Caco-2 (cell line): ENCODE results near the gene PODXL2. TPM values are rescaled to one million over a fixed set of nuclear protein-coding genes. Genes with fewer than 3 reads are reported as not detected.

Source experiments
- BruUV-seq: library from RNA; stranded (reverse); fragments of 400-500 nt; replicated peaks from 2 replicates; lab custom pipeline; 2021; lab: Mats Ljungman, UMichigan
- CTCF ChIA-PET: fragments of 300-600 bp; sonication (Branson Sonifier 250); formaldehyde crosslinking; loops from one replicate; lab custom pipeline; 2022; ENCODE audit warnings: antibody characterized with exemption; lab: Charles Lee
- POLR2A ChIA-PET: fragments of 300-600 bp; sonication (Branson Sonifier 250); formaldehyde crosslinking; loops from one replicate; lab custom pipeline; 2022; ENCODE audit warnings: antibody characterized with exemption; lab: Charles Lee
- DNase-seq, 2 experiments: peaks; one replicate each; pipeline versions ENCODE4 v3.0.0 to v3.0.0-alpha.2; 2020 to 2022
- H3K27me3 ChIP-seq: replicated peaks from 2 replicates; pipeline ENCODE4 v1.6.0; 2011; ENCODE audit warnings: low read length; ENCODE audit not compliant: control insufficient read depth, insufficient read depth
- H3K36me3 ChIP-seq: 2 replicates; pipeline ENCODE4 v1.5.1; 2011; ENCODE audit warnings: low read length; ENCODE audit not compliant: control insufficient read depth, insufficient read depth
- H3K4me1 ChIP-seq: fragments of 250-450 bp; sonication (Bioruptor Pico); 2 replicates; pipeline ENCODE4 v1.5.1; 2020; ENCODE audit warnings: mild to moderate bottlenecking
- H3K4me3 ChIP-seq: 2 replicates; pipeline ENCODE4 v1.5.1; 2011; ENCODE audit warnings: low read depth, mild to moderate bottlenecking, control low read depth, low read length
- H3K9me3 ChIP-seq: fragments of 250-450 bp; sonication (Bioruptor Pico); 2 replicates; pipeline ENCODE4 v1.5.1; 2020; ENCODE audit warnings: mild to moderate bottlenecking, moderate library complexity
- H3K27ac Mint-ChIP-seq: one replicate; pipeline ENCODE4 v1.8.0; 2022; ENCODE audit warnings: mixed read lengths; ENCODE audit not compliant: unreplicated experiment
- H3K27me3 Mint-ChIP-seq: one replicate; pipeline ENCODE4 v1.8.0; 2022; ENCODE audit warnings: mixed read lengths; ENCODE audit not compliant: insufficient read depth, unreplicated experiment
- H3K36me3 Mint-ChIP-seq: one replicate; pipeline ENCODE4 v1.8.0; 2022; ENCODE audit warnings: mild to moderate bottlenecking, mixed read lengths; ENCODE audit not compliant: insufficient read depth, unreplicated experiment
- H3K4me1 Mint-ChIP-seq: one replicate; pipeline ENCODE4 v1.8.0; 2022; ENCODE audit warnings: low read depth, mixed read lengths; ENCODE audit not compliant: unreplicated experiment
- H3K4me3 Mint-ChIP-seq: one replicate; pipeline ENCODE4 v1.8.0; 2022; ENCODE audit warnings: mild to moderate bottlenecking, moderate library complexity, mixed read lengths; ENCODE audit not compliant: unreplicated experiment
- H3K9me3 Mint-ChIP-seq: one replicate; pipeline ENCODE4 v1.8.0; 2022; ENCODE audit warnings: mixed read lengths; ENCODE audit not compliant: unreplicated experiment
- intact Hi-C: fragments of 100-400 bp; cut with micrococcal nuclease; formaldehyde crosslinking; loops from one replicate; pipeline ENCODE4 v1.10.0; 2022; ENCODE audit not compliant: unreplicated experiment
- total RNA-seq: library from RNA; stranded (reverse); gene quantifications from 2 replicates; pipeline ENCODE4 v1.2.3, GENCODE V29; 2022
- TF ChIP-seq, protein P1 (sequence below), 2 experiments: fragments of 200-600 bp in 1 of 2; IDR thresholded peaks; 1 replicate in 1 of 2; 2 replicates in 1 of 2; pipeline versions ENCODE4 v1.5.1 to v1.8.0; 2011 to 2022; ENCODE audit warnings: antibody characterized with exemption in 1 of 2, control low read depth in 1 of 2, inconsistent platforms in 1 of 2, low read depth in 1 of 2, low read length in 1 of 2, mild to moderate bottlenecking in 1 of 2, moderate library complexity in 1 of 2; ENCODE audit not compliant: insufficient read depth in 1 of 2, severe bottlenecking in 1 of 2, unreplicated experiment in 1 of 2

The PODXL2 gene
- total RNA-seq, 1 experiment from 2014 or later, result 39.1 TPM

DNA sequence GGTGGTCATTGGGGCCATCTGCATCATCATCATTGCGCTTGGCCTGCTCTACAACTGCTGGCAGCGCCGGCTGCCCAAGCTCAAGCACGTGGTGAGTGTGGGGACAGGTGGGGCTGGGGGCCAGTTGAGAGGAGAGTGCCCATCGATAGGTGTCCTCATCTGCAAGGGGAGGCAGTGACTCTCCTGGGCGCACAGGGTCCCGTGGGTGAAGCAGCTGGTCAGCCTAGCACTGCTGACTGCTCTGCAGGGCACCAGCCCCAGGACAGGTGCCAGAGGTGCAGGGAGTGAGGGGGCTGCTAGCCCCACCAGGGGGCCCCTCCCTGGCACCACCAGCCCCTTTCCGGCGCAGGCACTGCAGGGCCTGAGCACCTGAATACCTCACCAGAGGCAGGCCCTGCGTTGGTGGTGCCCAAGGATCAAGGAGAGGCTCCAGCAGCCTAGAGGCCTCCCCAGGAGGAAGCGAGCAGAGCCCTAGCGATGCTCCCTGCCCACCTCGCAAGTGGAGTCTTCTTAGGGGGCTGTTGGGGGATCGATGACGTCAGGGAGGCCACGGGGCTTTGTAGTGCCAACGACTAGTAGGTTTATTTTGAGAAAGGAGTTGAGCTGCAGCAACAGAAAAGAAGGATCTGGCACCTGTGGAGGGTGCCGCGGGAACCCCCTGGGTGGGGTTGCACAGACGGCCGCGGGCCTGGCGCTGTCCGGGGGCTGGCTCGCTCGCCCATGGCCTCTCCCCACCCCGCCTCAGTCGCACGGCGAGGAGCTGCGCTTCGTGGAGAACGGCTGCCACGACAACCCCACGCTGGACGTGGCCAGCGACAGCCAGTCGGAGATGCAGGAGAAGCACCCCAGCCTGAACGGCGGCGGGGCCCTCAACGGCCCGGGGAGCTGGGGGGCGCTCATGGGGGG is 42.8 kb downstream of the PODXL2 start:
- CTCF ChIA-PET, result interaction anchor here (0.6 kb wide), 1 partner anchor 124 kb away, joined by 3 read pairs; no protein-coding TSS in a partner anchor

DNA sequence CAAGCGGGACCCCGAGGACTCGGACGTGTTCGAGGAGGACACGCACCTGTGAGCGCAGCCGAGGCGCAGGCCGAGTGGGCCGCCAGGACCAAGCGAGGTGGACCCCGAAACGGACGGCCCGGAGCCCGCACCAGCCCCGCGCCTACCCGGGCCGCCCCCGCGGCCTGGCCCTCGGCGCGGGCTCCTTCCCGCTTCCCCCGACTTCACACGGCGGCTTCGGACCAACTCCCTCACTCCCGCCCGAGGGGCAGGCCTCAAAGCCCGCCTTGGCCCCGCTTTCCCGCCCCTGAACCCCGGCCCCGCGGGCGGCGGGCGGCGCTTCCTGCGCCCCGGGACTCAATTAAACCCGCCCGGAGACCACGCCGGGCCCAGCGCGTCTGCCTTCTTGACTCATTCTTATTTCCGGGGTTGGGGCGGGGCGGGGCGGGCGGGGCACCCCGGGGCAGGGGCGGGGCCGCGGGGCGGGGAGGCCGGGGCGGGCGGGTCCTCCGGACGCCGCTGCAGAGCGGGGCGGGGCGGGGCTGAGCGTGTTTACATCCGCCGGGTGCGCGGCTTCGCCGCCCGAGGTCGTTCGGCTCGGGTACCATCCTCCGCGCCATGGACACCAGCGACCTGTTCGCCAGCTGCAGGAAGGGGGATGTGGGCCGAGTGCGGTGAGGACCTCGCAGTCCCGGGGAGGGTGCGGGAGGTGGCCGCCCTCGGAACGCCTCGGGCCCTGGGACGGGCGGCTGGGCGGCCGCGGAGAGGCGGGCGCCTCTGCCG is 43.6 kb downstream of the PODXL2 start, which contains the start of gene ABTB1:
Gene ABTB1 (plus strand): TSS at position 524 of the 762 bp plus-strand sequence. CDS start 74 bp downstream, at position 598.
- peaks cover 8% of the 10 kb centered on the region for H3K4me1 Mint-ChIP-seq
- DNase-seq, result peak; percentile 82 to 86
- ChIA-PET POLR2A (no interaction called here), CTCF (interaction anchor here (0.6 kb wide), 1 partner anchor 124 kb away, joined by 3 read pairs; no protein-coding TSS in a partner anchor)
- H3K9me3 ChIP-seq, result no peaks in the 10 kb centered on the region
- TSS peak; percentile 73 for BruUV-seq
- intact Hi-C loops, result loop anchor here (10.0 kb wide), 1 partner anchor 78 kb away; the partner anchor contains the start of genes MCM2 and TPRA1
- no peaks in the 10 kb centered on the region for H3K9me3 Mint-ChIP-seq
- no peaks in the 10 kb centered on the region for H3K27me3 Mint-ChIP-seq
- peak within 1 kb of the TSS; percentile 90 for H3K27ac Mint-ChIP-seq
- H3K4me3 Mint-ChIP-seq, result peak within 1 kb of the TSS; percentile 77
- peaks cover 7% of the 10 kb centered on the region; the same call in 1 of the 2 replicates for H3K4me1 ChIP-seq
- no peaks in the 10 kb centered on the region for H3K36me3 ChIP-seq
- no peaks in the 10 kb centered on the region for H3K27me3 ChIP-seq
- TF ChIP-seq, protein P1, sequence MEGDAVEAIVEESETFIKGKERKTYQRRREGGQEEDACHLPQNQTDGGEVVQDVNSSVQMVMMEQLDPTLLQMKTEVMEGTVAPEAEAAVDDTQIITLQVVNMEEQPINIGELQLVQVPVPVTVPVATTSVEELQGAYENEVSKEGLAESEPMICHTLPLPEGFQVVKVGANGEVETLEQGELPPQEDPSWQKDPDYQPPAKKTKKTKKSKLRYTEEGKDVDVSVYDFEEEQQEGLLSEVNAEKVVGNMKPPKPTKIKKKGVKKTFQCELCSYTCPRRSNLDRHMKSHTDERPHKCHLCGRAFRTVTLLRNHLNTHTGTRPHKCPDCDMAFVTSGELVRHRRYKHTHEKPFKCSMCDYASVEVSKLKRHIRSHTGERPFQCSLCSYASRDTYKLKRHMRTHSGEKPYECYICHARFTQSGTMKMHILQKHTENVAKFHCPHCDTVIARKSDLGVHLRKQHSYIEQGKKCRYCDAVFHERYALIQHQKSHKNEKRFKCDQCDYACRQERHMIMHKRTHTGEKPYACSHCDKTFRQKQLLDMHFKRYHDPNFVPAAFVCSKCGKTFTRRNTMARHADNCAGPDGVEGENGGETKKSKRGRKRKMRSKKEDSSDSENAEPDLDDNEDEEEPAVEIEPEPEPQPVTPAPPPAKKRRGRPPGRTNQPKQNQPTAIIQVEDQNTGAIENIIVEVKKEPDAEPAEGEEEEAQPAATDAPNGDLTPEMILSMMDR (IDR thresholded peaks at IDR 0.05; ENCODE audit: insufficient read depth in 1 of 2, low read depth in 1 of 2, low read length in 1 of 2, severe bottlenecking in 1 of 2, unreplicated experiment in 1 of 2), result no peak
- H3K4me3 ChIP-seq, result peak within 1 kb of the TSS; percentile 85
- H3K36me3 Mint-ChIP-seq, result peaks cover 21% of the 10 kb centered on the region

More for the DNA sequence above, 42.8 kb downstream of the PODXL2 start:
- Mint-ChIP-seq H3K27me3 (no peaks in the 10 kb centered on the region), H3K4me1 (peaks cover 8% of the 10 kb centered on the region), H3K9me3 (no peaks in the 10 kb centered on the region), H3K36me3 (peaks cover 21% of the 10 kb centered on the region), H3K27ac (peak overlapping the region; percentile 90), H3K4me3 (peak overlapping the region; percentile 77)
- no peak for DNase-seq
- Histone ChIP-seq H3K4me3 (peak overlapping the region; percentile 85), H3K36me3 (no peaks in the 10 kb centered on the region), H3K27me3 (no peaks in the 10 kb centered on the region), H3K9me3 (no peaks in the 10 kb centered on the region), H3K4me1 (peaks cover 7% of the 10 kb centered on the region; the same call in 1 of the 2 replicates)
- TF ChIP-seq, protein P1 (IDR thresholded peaks at IDR 0.05; ENCODE audit: insufficient read depth in 1 of 2, low read depth in 1 of 2, low read length in 1 of 2, severe bottlenecking in 1 of 2, unreplicated experiment in 1 of 2), result no peak
- BruUV-seq, result no TSS peak
- POLR2A ChIA-PET, result no interaction called here
- intact Hi-C loops, result loop anchor here (10.0 kb wide), 1 partner anchor 77 kb away; the partner anchor contains the start of genes MCM2 and TPRA1
